ENCODE results near the gene MYO1F. TPM values are rescaled to one million over a fixed set of nuclear protein-coding genes. Genes with fewer than 3 reads are reported as not detected.

The MYO1F gene
- total and polyA plus RNA-seq, 10 of the 15 experiments (the other 5 are each of a cell fraction or from before 2014, with no cell fraction given): 3.5 to 49.4 (median 31.3) TPM

- no peak for TF ChIP-seq ZBTB11 (CRISPR knock-in tag; IDR thresholded peaks at IDR 0.05)
- no peak for TF ChIP-seq ZSCAN29 (IDR thresholded peaks at IDR 0.05)
- no peak for TF ChIP-seq STAT3 (IDR thresholded peaks at IDR 0.05; ENCODE audit: low read depth, low read length)
- no peak for TF ChIP-seq NFXL1 (IDR thresholded peaks at IDR 0.05; ENCODE audit: borderline replicate concordance)
- TF ChIP-seq PKNOX1 (IDR thresholded peaks at IDR 0.05): no peak
- TF ChIP-seq, protein P1, sequence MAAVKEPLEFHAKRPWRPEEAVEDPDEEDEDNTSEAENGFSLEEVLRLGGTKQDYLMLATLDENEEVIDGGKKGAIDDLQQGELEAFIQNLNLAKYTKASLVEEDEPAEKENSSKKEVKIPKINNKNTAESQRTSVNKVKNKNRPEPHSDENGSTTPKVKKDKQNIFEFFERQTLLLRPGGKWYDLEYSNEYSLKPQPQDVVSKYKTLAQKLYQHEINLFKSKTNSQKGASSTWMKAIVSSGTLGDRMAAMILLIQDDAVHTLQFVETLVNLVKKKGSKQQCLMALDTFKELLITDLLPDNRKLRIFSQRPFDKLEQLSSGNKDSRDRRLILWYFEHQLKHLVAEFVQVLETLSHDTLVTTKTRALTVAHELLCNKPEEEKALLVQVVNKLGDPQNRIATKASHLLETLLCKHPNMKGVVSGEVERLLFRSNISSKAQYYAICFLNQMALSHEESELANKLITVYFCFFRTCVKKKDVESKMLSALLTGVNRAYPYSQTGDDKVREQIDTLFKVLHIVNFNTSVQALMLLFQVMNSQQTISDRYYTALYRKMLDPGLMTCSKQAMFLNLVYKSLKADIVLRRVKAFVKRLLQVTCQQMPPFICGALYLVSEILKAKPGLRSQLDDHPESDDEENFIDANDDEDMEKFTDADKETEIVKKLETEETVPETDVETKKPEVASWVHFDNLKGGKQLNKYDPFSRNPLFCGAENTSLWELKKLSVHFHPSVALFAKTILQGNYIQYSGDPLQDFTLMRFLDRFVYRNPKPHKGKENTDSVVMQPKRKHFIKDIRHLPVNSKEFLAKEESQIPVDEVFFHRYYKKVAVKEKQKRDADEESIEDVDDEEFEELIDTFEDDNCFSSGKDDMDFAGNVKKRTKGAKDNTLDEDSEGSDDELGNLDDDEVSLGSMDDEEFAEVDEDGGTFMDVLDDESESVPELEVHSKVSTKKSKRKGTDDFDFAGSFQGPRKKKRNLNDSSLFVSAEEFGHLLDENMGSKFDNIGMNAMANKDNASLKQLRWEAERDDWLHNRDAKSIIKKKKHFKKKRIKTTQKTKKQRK (IDR thresholded peaks at IDR 0.05; ENCODE audit: low read depth, low read length): no peak
- TF ChIP-seq TCF12 (IDR thresholded peaks at IDR 0.05; ENCODE audit: low read depth, low read length): no peak
- no peak for TF ChIP-seq HCFC1 (IDR thresholded peaks at IDR 0.05; ENCODE audit: low read length)
Measured at GRCh38 chr19:8481616-8482015, 95.6 kb downstream of the MYO1F start (continued).
